ENCODE data around the gene RUBCN.

RUBCN gene

DNA sequence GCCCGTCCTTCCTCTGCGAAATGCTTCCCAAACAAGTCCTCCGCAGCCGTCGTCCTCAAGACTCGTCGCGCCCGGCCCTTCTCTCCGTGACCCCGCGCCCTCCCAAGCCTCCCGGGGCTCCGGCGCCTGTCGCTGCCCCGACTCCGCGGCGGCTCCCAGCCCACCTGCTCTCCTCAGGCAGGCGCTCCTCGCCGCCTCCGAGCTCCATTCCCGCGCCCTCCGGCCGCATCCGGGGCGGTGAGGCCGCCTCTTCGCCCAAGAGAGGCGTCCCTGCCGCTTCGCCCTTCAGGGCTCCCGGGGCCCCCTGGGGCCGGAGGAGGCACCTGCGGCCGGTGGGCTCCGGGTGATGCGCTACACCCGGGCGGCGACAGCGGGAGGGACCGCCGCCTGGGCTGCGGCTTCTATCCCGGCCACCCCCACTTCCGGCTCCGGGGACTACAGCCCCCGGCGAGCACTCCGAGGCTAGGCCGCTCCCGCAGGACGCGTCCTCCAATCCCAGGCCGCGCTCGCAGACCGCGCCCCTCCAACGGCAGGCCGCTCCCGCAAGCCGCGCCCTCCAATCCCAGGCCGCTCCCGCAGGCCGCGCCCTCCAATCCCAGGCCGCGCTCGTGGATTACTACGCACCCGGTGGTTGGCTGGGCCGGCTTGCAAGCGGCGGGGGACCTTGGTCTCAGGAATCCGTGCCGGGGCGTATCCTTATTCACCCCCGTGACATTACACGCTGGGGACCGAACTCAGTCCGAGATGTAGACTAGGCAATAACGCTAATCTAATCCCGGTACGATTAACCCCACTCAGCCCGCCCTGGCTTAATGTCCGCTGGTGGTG is at the start of gene RUBCN:
Gene RUBCN, minus strand, starts transcription at position 414 of the 828 bp plus-strand sequence. Its CDS starts 185 bp downstream, at position 229.
- no peak for FAIRE-seq

- no peak for FAIRE-seq
These were observed 47.4 kb upstream of the RUBCN start for GRCh38 chr3:197784019-197784585.

- FAIRE-seq: no peak
These were observed 45.5 kb upstream of the RUBCN start for GRCh38 chr3:197782230-197782629.

DNA sequence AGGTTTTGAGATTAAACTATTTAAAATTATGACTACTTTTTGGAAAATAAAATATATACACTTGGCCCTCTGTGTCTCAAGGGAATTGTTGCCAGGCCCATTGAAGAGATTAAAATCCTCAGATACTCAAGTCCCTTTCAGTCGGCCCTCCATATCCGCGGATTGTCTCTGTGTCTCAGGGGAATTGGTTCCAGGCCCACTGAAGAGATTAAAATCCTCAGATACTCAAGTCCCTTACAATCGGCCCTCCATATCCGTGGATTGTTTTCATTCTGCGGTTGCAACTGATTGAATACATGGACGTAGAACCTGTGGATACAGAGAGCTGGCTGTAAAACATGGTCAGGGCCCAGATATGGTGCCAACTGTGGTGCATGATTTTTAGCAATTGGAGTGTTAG is 38.6 kb upstream of the RUBCN start:
- FAIRE-seq: no peak

DNA sequence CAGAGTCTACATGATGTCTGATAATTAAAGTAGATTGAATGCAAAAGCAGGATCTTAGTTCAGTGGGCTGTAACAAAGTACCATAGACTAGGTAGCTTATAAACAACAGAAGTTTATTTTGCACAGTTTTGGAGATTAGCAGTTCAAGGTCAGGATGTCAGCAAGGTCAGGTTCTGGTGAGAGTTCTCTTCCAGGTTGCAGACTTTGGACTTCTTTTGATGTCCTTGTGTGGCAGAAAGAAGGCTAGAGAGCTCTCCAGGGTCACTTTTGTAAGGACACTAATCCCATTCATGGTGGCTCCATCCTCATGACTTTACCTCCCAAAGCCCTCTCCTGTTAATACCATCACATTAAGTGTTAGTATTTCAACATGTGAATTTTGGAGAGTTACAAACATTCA is 25.1 kb upstream of the RUBCN start:
- FAIRE-seq: no peak

- no peak for FAIRE-seq
These were observed 21.8 kb upstream of the RUBCN start for GRCh38 chr3:197758512-197758911.

DNA sequence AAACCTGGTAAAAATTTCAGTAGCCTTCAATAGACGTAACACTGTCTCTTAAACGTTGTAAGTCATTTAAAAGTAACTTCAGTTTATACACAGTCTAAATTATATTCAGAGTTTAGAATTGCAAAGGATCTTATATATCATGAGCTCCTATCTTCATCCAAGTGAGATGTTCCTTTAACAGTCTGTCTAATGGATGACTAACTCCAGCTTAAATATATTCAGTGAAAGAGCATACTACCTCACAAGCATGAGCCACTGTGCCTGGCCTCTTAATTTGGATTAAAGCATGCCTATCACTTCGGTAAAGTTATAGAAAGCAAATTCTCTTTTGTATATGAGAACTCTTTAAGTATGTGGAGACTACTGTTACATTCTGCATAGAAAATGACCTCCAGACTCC is 20.0 kb upstream of the RUBCN start:
- FAIRE-seq: no peak

GRCh38 chr3:197753263-197753662 is 16.6 kb upstream of the RUBCN start:
- FAIRE-seq: no peak

DNA sequence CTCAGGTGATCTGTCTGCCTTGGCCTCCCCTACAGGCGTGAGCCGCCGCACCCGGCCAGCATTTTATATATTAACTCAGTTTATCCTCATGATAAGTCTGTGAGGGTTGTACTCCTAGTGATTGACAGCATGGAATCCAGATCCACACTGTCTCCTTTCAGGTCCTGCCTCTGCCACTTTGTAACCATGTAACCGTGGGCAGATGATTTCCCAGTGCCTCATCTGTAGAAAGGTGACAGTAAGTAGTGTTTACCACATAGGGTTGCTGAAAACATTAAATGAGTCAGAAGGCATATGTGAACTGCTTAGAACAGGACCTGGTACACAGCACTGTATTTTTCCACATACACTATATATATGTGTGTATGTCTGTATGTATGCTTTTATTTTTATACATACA is 15.4 kb upstream of the RUBCN start:
- FAIRE-seq: no peak

DNA sequence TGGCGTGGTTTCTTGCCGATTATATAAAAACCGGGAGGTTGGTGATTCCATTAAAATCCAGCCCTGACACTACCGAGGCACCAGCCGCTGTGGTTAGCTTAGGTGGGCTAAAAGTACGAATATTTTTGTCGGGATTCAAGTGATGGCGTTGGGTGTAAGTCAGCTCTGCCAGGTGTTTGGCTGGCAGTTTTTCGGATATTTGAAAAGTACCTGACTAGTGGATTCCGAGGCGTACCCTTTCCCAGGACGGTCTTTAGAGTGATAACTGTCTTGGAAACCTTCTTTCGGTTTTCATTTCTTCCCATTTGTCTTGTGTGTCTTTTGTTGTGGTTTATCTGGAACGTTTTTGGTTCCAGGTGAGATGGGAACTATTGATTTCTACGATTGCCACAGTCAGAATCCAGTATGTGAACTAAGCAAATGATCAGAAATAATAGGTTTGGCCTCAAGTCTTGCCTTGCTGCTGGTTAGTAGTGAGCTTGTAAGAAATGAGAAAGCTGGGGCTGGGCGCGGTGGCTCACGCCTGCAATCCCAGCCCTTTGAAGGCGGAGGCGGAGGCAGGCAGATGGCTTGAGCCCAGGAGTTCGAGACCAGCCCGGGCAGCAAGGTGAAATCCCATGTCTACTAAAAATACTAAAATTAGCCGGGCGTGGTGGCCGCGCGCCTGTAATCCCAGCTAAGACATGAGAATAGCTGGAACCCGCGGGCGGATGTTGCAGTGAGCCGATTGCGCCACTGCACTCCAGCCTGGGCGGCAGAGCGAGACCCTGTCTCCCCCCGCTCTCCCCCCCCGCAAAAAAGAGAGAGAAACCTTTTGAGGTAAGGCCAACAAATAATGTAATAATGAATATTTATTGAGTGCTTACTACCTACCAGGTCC is 14.4 kb upstream of the RUBCN start:
- no peak for FAIRE-seq

GRCh38 chr3:197750396-197750831 is 13.7 kb upstream of the RUBCN start:
- FAIRE-seq: no peak

- FAIRE-seq: no peak
These were observed 13.1 kb upstream of the RUBCN start, which contains the start of gene FYTTD1 for GRCh38 chr3:197749601-197750395. TSS of gene FYTTD1 (plus strand) at chr3:197749883. CDS start at chr3:197749972, 89 bp downstream.

GRCh38 chr3:197749315-197749600 is 12.6 kb upstream of the RUBCN start:
- no peak for FAIRE-seq

DNA sequence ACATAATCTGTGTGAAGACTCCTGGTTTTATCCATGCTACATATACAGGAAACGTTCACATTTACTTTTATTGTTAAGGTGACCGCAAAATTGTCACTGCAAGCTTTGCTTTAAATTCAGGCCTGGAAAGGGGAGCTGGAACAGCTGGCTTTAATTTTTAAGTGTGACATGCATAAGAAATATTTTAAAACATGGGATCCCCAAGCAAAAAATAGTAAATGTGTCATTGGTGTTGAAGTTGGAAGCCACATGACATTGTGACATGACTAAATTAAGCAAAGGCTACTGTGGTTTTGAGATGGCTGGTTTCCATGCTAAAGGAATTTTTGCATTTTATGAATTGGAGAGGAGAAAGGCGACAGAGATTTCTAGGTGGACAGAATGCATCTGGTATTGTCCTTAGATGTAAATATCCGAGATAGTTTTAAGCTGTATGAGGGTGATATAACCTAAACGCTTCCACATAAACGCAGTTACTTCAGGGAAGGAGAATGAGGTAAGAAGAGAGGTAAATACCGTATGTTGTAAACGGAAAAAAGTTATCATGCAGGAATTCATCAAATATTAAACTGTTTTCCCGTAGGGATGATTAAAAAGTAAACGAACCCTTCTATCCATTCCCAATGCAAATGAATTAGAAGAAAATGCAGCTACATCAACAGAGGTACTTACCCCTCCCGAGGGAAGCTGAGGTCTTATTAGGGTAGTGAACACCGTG is 12.1 kb upstream of the RUBCN start:
- no peak for FAIRE-seq

DNA sequence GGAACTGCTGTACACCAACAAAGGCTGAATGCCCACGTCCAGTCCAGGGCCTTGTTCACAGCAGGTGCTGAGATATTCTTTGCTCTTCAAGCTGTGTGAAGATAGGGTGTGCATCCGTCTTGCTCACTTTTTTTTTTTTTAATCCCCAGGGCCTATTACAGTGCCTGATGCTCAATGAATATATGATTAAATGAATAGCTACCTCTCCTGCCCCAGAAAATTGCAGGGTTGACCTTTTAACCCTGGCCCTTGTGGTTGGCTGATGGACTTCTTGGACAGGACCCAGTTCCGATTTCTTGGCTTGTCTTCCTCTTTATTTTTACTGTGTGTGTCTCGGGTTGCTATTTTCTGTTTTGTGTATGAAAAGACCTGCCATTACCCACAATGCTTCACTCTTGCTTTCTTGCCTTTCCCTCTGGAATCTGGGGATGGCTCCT is 10.1 kb upstream of the RUBCN start:
- FAIRE-seq: no peak

DNA sequence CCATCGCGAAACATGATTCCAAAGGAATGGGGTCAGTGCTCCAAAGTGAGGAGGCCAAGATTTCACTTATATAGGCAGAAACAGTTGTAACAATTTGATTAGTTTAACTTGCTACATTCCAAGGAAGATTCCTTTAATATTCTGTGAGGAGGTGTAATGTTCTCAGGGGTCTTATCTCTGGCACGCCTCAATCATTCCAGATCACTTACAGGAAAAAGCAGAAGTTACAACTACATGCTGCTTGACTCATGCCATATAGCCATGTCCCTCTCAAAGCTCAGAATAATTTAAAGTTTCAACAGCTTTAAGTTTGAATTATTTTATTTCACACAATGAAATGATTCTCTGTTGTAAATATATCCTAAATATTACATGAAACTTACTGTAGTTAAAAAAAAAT is 9.5 kb upstream of the RUBCN start:
- FAIRE-seq: no peak

GRCh38 chr3:197742787-197743186 is 6.1 kb upstream of the RUBCN start:
- FAIRE-seq: no peak

- FAIRE-seq: no peak
These were observed 1.2 kb upstream of the RUBCN start for GRCh38 chr3:197737749-197738462.

DNA sequence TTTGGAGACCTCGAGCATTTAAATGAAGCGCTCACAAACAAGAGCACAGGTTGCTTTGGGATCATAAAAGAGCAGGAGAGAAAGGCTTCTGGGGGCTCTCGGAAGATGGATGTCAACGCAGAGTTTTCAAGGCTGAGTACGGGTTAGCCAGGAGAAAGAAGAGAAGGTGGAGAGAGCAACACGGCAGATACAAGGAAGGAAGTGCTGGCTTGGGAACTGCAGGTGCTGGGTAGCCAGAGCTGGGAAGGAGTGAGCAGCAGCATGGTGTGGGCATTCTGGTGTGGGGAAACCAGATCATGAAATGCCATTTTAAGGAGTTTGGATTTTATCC is 580 bp upstream of the RUBCN start:
- no peak for FAIRE-seq

GRCh38 chr3:197736010-197736490 is 654 bp downstream of the RUBCN start:
- FAIRE-seq: no peak

DNA sequence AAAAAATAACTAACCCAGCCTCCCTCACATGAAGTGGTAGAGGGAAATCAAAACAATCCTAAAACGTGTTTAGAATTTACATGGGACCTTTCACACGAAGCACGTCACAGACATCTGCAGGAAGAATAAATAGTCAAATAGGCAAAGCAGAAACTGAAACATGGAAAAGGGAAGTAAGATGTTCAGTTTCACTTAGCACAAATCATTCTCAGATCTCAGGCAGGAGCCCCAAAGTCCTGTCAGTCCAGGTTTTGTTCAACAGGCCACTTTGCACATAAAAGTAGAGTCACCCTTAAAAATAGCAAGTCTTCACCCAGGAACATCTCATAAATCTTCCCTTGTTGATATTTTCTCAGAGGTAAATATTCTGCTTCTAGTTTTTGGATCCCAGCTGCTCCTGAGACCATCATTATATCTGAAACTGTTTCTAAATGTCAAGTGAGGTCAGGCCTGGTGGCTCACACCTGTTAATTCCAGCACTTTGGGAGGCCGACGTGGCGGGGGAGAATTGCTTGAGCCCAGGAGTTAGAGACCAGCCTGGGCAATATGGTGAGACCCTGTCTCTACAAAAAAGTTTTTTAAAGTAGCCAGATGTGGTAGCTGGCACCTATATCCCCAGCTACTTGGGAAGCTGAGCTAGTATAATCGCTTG is 1.9 kb downstream of the RUBCN start:
- FAIRE-seq: no peak
